HG02763 (cell line): ENCODE data around the gene AVEN.

Experiments used
- ATAC-seq: cut with Tn5 transposase; IDR thresholded peaks from one replicate; pipeline ENCODE4 v1.9.1; 2021; ENCODE audit warnings: mild to moderate bottlenecking, moderate library complexity; ENCODE audit not compliant: unreplicated experiment

AVEN gene

GRCh38 chr15:33926260-33926659 lies 112.7 kb downstream of the AVEN start:
- no peak for ATAC-seq

- ATAC-seq: no peak
Measured at GRCh38 chr15:33923446-33923845, 115.6 kb downstream of the AVEN start.

- no peak for ATAC-seq
Measured at GRCh38 chr15:33915571-33916407, 123.2 kb downstream of the AVEN start.

GRCh38 chr15:33913459-33913858 lies 125.5 kb downstream of the AVEN start:
- ATAC-seq: no peak

- ATAC-seq: no peak
Measured at GRCh38 chr15:33912326-33912725, 126.7 kb downstream of the AVEN start.

- no peak for ATAC-seq
Measured at GRCh38 chr15:33910741-33911140, 128.3 kb downstream of the AVEN start.

GRCh38 chr15:33908406-33908805 lies 130.6 kb downstream of the AVEN start:
- no peak for ATAC-seq

- no peak for ATAC-seq
Measured at GRCh38 chr15:33907326-33907725, 131.7 kb downstream of the AVEN start.

- ATAC-seq: no peak
Measured at GRCh38 chr15:33903661-33904060, 135.3 kb downstream of the AVEN start.

- ATAC-seq: no peak
Measured at GRCh38 chr15:33902043-33902442, 137.0 kb downstream of the AVEN start.

- no peak for ATAC-seq
Measured at GRCh38 chr15:33894193-33894592, 144.8 kb downstream of the AVEN start.

GRCh38 chr15:33888176-33888575 lies 150.8 kb downstream of the AVEN start:
- no peak for ATAC-seq

GRCh38 chr15:33882921-33883320 lies 156.1 kb downstream of the AVEN start:
- ATAC-seq: no peak

- no peak for ATAC-seq
Measured at GRCh38 chr15:33874156-33874555, 164.8 kb downstream of the AVEN start.

GRCh38 chr15:33872416-33873106 lies 166.4 kb downstream of the AVEN start:
- ATAC-seq: no peak

- ATAC-seq: no peak
Measured at GRCh38 chr15:33871980-33872379, 167.0 kb downstream of the AVEN start.

GRCh38 chr15:33866101-33866737 lies 172.8 kb downstream of the AVEN start:
- no peak for ATAC-seq

- no peak for ATAC-seq
Measured at GRCh38 chr15:33865416-33865815, 173.6 kb downstream of the AVEN start.

GRCh38 chr15:33864360-33865075 lies 174.5 kb downstream of the AVEN start:
- ATAC-seq: no peak

- no peak for ATAC-seq
Measured at GRCh38 chr15:33860754-33861153, 178.2 kb downstream of the AVEN start.

- ATAC-seq: no peak
Measured at GRCh38 chr15:33859992-33860545, 178.9 kb downstream of the AVEN start.
